Measurements from ENCODE around the gene DDX11.
"Not testable (repeated sequence)": the region's sequence is repeated elsewhere in the genome, so short reads cannot be mapped to it uniquely, and the experiment has no call there.

GRCh38 chr12:31116846-31117202 is 43.2 kb downstream of the DDX11 start:
- TF ChIP-seq USF2 (IDR thresholded peaks at IDR 0.05; ENCODE audit: borderline replicate concordance, low read depth, low read length); POLR2AphosphoS5 (IDR thresholded peaks at IDR 0.05; ENCODE audit: low read depth, low read length); CTCF (IDR thresholded peaks at IDR 0.05); FOXJ3 (CRISPR knock-in tag; IDR thresholded peaks at IDR 0.05); TEAD4 (IDR thresholded peaks at IDR 0.05; ENCODE audit: borderline replicate concordance, insufficient read depth); TAF1 (IDR thresholded peaks at IDR 0.05; ENCODE audit: borderline replicate concordance, low read depth, low read length); YY1 (IDR thresholded peaks at IDR 0.05; ENCODE audit: low read depth); REST (IDR thresholded peaks at IDR 0.05; ENCODE audit: low read depth, low read length): not testable (repeated sequence)

Data from SK-N-SH (cell line).